ENCODE measurements around the gene GFRA1.
"Not testable (repeated sequence)": the region's sequence is repeated elsewhere in the genome, so short reads cannot be mapped to it uniquely, and the experiment has no call there.

The GFRA1 gene

GRCh38 chr10:116076621-116077020 lies 196.4 kb downstream of the GFRA1 start:
- in situ Hi-C loops (cut with MboI; ENCODE audit: low sequenced_read_pairs) = no loop called here

- in situ Hi-C loops (cut with MboI; ENCODE audit: low sequenced_read_pairs) = no loop called here
Measured at GRCh38 chr10:116073510-116073909, 199.5 kb downstream of the GFRA1 start.

DNA sequence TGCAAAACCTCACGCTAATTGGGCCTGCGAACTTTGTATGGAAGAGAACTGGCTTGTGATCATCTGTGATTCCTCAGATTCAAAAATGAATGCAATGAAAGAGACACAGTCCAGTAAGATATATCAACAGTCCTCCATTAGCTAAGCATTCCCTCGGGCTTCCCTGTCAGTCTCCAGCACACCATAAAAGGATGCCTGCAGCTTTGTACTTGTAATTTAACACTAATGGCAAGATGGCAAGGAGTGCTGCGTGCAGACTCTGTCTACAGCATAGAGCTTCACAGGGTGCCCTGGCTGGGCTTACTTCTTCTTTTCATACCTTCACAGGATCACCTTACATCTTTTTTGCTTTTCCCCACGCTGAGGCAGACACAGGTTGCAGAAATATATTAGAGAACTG lies 200.0 kb downstream of the GFRA1 start:
- in situ Hi-C loops (cut with MboI; ENCODE audit: low sequenced_read_pairs) = no loop called here

GRCh38 chr10:116071453-116072148 lies 201.4 kb downstream of the GFRA1 start:
- in situ Hi-C loops (cut with MboI; ENCODE audit: low sequenced_read_pairs) = no loop called here

GRCh38 chr10:116070743-116071320 lies 202.2 kb downstream of the GFRA1 start:
- in situ Hi-C loops (cut with MboI; ENCODE audit: low sequenced_read_pairs) = no loop called here

DNA sequence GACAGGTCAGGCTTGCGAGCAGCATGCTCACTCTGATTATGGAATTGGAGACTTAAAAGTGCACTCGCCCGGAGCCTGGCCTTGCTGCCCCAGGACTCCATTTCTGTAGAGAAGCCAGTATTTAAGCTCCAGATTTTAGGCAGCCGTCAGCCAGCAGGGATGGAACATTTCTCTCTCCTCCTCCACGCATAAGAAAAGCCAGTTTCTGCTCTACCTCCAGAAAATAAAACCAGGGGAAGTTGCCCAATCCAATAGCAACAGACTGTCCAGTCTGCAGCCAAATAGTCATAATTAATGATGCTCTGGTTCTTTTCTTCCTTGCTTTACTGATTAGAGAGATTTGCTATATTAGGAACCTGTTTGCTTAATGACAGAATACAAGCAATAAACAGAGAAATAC lies 203.2 kb downstream of the GFRA1 start:
- in situ Hi-C loops (cut with MboI; ENCODE audit: low sequenced_read_pairs) = no loop called here

- in situ Hi-C loops (cut with MboI; ENCODE audit: low sequenced_read_pairs) = no loop called here
Measured at GRCh38 chr10:116067825-116068224, 205.2 kb downstream of the GFRA1 start.

DNA sequence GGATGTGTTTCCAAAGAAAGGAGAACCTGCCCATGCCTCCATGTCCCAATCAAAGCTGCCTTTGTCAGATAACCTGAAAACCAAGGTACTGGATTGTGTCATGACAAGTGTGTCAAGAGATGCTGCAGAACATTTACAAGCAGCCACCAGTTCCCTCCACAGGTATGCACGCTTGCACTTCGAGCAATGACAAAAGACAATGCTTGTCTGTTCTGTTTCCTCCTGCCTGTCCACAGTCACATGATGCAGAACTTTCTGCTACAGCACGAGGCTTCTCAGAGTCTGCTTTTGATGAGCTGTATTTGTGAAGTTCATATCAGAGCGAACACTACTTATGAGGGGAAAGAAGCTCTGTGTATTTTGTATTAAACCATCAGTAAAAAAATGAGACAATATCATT lies 209.9 kb downstream of the GFRA1 start:
- in situ Hi-C loops (cut with MboI; ENCODE audit: low sequenced_read_pairs) = no loop called here

DNA sequence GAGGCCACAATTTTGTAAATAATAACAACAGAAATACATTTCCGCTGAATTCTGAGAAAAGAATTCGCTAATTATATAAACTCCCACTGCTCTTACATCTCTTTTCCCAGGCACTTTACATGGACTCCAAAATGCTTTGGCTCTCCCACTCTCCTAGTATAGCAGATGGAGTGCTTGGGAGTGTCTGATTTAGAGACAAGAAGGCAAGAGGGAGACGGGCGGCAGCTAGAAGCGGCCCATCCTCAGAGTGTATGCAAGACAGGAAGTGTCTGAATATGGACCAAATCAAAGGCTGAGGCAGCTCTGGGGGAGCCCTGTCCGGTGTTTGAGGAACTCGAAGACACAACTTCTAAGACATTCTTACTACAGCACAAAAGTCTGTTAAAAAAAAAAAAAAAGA lies 212.1 kb downstream of the GFRA1 start:
- in situ Hi-C loops (cut with MboI; ENCODE audit: low sequenced_read_pairs) = no loop called here

DNA sequence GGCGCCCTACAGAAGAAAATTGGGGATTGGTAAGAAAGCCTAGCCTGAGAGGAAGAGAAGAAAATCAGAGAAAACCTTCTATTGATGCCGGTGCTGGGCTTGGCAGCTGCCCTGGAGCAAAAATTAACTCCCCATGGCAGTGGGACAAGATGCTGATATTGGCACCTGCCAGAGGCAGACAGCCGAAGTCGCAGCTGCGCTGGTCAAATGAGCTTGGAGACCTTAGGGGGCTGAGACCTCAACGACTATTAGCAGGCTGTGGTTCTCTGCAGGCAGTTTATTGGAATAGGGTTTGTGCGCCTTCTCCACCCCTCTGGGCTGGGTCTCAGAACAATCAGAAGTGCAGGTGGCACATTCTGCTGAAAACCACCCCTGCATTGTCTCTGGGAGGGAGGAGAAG lies 213.7 kb downstream of the GFRA1 start:
- in situ Hi-C loops (cut with MboI; ENCODE audit: low sequenced_read_pairs) = no loop called here

DNA sequence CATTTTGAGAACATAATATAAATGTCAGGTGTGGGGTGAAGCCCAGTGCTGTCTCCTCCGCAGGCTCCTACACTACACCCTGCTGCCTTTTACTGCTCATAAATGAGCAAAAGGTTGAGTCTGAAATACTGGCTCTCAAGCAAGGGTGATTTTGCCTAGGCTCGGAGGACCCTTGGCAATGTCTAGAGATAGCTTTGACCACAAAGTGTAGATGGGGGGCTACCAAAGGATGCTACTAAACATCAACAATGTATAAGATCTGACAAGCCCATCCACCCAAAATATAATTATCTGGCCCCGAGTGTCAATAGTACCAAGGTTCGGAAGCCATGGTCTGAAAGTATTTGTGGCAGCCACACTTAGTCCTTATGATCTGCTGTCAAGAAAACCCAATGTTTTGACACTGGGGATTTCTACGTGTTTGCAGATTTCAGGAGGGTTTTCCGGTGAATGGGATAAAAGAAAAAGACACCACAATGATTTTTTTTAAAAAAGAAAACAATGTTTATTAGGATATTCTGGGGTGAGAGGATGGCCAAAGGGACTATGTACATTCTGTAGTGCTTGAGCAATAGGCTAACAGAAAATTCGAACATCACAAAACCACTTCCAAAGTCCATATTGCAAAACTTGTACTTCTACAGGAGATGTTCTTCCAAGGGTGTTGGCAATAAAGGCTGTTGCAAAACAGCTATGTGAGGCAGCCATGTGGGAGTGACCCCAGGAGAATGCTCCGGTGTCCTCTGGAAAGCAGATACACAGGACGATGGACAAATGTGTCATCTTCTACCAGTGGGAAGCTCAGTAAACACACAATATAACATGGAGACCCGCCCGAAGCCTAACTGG lies 216.3 kb downstream of the GFRA1 start:
- in situ Hi-C loops (cut with MboI; ENCODE audit: low sequenced_read_pairs) = no loop called here

GRCh38 chr10:116055917-116056252 lies 217.1 kb downstream of the GFRA1 start:
- in situ Hi-C loops (cut with MboI; ENCODE audit: low sequenced_read_pairs) = no loop called here

DNA sequence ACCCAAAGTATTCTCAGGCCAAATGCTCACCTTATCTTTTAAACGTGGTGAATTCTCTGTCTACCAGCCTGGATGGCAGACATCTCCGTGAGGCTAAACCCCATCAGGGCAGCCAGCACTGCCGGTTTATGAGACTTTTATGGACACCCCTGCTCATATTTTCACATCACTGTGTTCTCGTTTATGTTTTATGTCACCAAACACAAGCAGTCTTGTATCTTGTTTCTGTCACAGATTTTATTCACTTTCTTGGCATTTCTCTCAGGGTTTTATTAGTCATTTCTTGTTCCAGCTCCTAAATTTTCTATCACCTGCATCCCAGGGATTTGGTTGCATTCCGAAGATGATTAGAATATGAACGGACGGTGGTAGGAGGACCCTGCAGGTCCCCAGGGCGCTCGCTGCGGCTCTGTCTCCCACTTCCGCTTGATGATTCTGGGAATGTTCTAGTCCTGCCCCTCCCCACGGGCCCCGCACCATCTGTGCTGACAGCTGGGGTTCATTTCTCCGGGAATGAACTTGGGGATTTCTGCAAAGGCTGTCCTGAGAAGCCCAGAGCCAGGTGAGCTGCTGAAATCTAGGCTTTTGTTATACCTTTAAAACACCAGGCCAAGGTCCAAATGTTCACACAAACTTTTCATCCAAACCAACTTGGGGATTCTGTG lies 217.6 kb downstream of the GFRA1 start:
- in situ Hi-C loops (cut with MboI; ENCODE audit: low sequenced_read_pairs) = no loop called here

GRCh38 chr10:116053910-116054309 lies 219.1 kb downstream of the GFRA1 start:
- in situ Hi-C loops (cut with MboI; ENCODE audit: low sequenced_read_pairs) = no loop called here

GRCh38 chr10:116053009-116053730 lies 219.8 kb downstream of the GFRA1 start:
- in situ Hi-C loops (cut with MboI; ENCODE audit: low sequenced_read_pairs) = not testable (repeated sequence)

DNA sequence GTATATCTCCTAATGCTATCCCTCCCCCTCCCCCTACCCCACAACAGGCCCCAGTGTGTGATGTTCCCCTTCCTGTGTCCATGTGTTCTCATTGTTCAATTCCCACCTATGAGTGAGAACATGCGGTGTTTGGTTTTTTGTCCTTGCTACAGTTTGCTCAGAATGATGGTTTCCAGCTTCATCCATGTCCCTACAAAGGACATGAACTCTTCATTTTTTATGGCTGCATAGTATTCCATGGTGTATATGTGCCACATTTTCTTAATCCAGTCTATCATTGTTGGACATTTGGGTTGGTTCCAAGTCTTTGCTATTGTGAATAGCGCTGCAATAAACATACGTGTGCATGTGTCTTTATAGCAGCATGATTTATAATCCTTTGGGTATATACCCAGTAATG lies 220.5 kb downstream of the GFRA1 start:
- in situ Hi-C loops (cut with MboI; ENCODE audit: low sequenced_read_pairs) = not testable (repeated sequence)

GRCh38 chr10:116049974-116050304 lies 223.1 kb downstream of the GFRA1 start:
- in situ Hi-C loops (cut with MboI; ENCODE audit: low sequenced_read_pairs) = no loop called here

- in situ Hi-C loops (cut with MboI; ENCODE audit: low sequenced_read_pairs) = no loop called here
Measured at GRCh38 chr10:116049158-116049973, 223.6 kb downstream of the GFRA1 start.

DNA sequence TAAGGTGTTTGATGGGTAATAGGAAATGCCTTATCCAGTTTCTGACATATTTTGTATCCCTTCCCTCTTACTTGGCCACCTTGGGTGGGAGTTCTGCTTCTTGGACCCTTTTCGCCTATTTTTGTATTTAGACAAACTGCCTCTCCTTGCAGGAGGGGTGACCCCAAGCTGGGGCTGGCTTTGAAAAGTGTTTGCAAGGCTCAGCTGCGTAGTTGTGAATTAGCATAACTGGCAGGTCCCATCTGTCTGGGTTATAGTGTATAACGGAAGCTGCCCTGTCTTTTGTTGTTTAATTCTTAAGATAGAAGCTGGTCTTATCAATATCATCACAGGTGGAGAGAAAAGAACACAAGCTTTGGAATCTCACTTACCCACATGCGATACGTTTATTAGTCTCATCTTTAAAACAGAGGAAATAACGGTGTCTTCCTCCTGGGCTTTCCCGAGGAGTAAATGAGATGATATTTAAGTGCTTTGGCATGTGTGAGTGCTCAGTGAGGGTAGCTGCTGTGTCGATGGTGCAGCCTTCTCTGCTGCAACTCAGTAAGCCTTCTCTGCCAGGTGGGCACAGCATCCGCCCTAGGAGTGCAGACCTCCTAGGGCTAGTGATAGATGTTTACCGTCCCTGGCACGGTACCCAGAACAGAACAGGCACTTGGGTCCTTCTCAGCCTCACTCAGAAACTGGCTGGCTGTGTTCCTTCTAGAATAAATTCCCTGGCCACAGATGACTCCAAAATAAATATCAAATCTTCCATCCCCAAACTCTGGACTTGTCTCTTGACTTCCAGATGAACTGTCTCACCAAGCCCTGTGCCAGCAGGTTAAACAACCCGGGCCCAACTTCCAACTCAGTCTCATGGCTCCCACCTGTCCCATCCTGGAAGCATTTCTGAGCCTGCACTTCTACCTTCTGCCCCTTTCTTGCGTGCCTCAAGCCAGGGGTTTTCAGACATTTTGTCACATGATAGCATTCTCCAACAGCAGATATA lies 227.3 kb downstream of the GFRA1 start:
- in situ Hi-C loops (cut with MboI; ENCODE audit: low sequenced_read_pairs) = no loop called here

Measured in HL-60/S4 treated with retinoic acid at 250 ng/mL for 4 days and 3 days (cell line).